MM.1S (cell line): ENCODE measurements around the gene LILRA1.

Experiments used
- DNase-seq: peaks from one replicate; pipeline ENCODE4 v3.0.0-alpha.2; 2015
- H2AFZ ChIP-seq: fragments of 300-600 bp; sonication (generic); 2 replicates; pipeline ENCODE4 v1.6.0; 2016; ENCODE audit warnings: antibody characterized with exemption, low read length
- H3F3A ChIP-seq: fragments of 300-600 bp; sonication (generic); 2 replicates; pipeline ENCODE4 v1.6.1; 2016; ENCODE audit warnings: mild to moderate bottlenecking, antibody characterized with exemption, low read length, moderate library complexity, mixed read lengths; ENCODE audit not compliant: insufficient read depth
- H3K27ac ChIP-seq: fragments of 300-600 bp; sonication (generic); 2 replicates; pipeline ENCODE4 v1.5.1; 2016; ENCODE audit warnings: mild to moderate bottlenecking, low read length
- H3K27me3 ChIP-seq: fragments of 300-600 bp; sonication (generic); replicated peaks from 2 replicates; pipeline ENCODE4 v1.6.0; 2016; ENCODE audit warnings: low read length; ENCODE audit not compliant: insufficient read depth
- H3K36me3 ChIP-seq: fragments of 300-600 bp; sonication (generic); replicated peaks from 2 replicates; pipeline ENCODE4 v1.6.1; 2016; ENCODE audit warnings: mild to moderate bottlenecking, low read length, mixed read lengths; ENCODE audit not compliant: insufficient read depth
- H3K4me1 ChIP-seq: fragments of 300-600 bp; sonication (generic); 2 replicates; pipeline ENCODE4 v1.6.1; 2016; ENCODE audit warnings: low read length, mixed read lengths
- H3K4me2 ChIP-seq: fragments of 300-600 bp; sonication (generic); 2 replicates; pipeline ENCODE4 v1.6.0; 2016; ENCODE audit warnings: low read depth, low read length
- H3K4me3 ChIP-seq: fragments of 300-600 bp; sonication (generic); 2 replicates; pipeline ENCODE4 v1.5.1; 2016; ENCODE audit warnings: low read length, mixed read lengths
- H3K79me2 ChIP-seq: fragments of 300-600 bp; sonication (generic); 2 replicates; pipeline ENCODE4 v1.6.1; 2016; ENCODE audit warnings: mixed run types, low read length, mixed read lengths
- H3K9ac ChIP-seq: fragments of 300-600 bp; sonication (generic); 2 replicates; pipeline ENCODE4 v1.6.1; 2016; ENCODE audit warnings: low read length, mixed read lengths
- H3K9me2 ChIP-seq: fragments of 300-600 bp; sonication (generic); replicated peaks from 2 replicates; pipeline ENCODE4 v1.6.1; 2016; ENCODE audit warnings: mild to moderate bottlenecking, low read length, mixed read lengths; ENCODE audit not compliant: insufficient read depth
- H3K9me3 ChIP-seq: fragments of 300-600 bp; sonication (generic); replicated peaks from 2 replicates; pipeline ENCODE4 v1.6.1; 2016; ENCODE audit warnings: mild to moderate bottlenecking, low read length, mixed read lengths; ENCODE audit not compliant: insufficient read depth
- H4K20me1 ChIP-seq: fragments of 300-600 bp; sonication (generic); 2 replicates; pipeline ENCODE4 v1.6.1; 2016; ENCODE audit warnings: mild to moderate bottlenecking, low read length, moderate library complexity, mixed read lengths; ENCODE audit not compliant: insufficient read depth
- EZH2 ChIP-seq: fragments of 300-600 bp; sonication (generic); optimal IDR thresholded peaks from 2 replicates; pipeline ENCODE3; 2017; ENCODE audit warnings: low read depth, mild to moderate bottlenecking, antibody characterized with exemption, low read length, mixed read lengths
- EZH2phosphoT487 ChIP-seq: fragments of 300-600 bp; sonication (generic); IDR thresholded peaks from 2 replicates; pipeline ENCODE4 v1.6.1; 2018; ENCODE audit warnings: antibody characterized with exemption, low read length
- TF ChIP-seq, protein P1 (sequence below): fragments of 300-600 bp; sonication (generic); IDR thresholded peaks from 2 replicates; pipeline ENCODE4 v1.5.1; 2016; ENCODE audit warnings: antibody characterized with exemption, low read length, mixed read lengths

Gene LILRA1

DNA sequence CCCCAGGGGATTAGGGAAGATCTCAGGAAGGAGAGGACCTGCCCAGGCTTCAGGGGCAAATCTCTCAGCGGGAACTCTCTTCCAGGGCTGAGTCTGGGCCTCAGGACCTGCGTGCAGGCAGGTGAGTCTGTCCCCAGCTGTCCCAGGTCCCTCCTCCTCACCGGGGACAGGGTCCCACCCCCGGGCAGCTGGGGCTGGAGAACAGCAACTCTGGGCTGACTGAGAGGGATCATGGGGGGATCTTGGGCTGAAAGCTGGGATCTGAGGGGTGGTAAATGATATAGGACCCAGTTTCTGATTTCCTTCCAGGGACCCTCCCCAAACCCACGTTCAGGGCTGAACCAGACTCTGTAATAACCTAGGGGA lies 14.3 kb downstream of the LILRA1 start:
- H3K36me3 ChIP-seq, result no peaks in the 10 kb centered on the region
- H3K4me1 ChIP-seq, result no peaks in the 10 kb centered on the region
- H3K27me3 ChIP-seq, result peaks cover 88% of the 10 kb centered on the region
- no peaks in the 10 kb centered on the region for H3K9me3 ChIP-seq
- H2AFZ ChIP-seq, result no peak overlapping the region
- H3K9me2 ChIP-seq, result no peaks in the 10 kb centered on the region
- no peaks in the 10 kb centered on the region for H3F3A ChIP-seq
- H3K9ac ChIP-seq, result no peak overlapping the region
- H3K27ac ChIP-seq, result no peak overlapping the region
- DNase-seq, result no peak
- TF ChIP-seq, protein P1, sequence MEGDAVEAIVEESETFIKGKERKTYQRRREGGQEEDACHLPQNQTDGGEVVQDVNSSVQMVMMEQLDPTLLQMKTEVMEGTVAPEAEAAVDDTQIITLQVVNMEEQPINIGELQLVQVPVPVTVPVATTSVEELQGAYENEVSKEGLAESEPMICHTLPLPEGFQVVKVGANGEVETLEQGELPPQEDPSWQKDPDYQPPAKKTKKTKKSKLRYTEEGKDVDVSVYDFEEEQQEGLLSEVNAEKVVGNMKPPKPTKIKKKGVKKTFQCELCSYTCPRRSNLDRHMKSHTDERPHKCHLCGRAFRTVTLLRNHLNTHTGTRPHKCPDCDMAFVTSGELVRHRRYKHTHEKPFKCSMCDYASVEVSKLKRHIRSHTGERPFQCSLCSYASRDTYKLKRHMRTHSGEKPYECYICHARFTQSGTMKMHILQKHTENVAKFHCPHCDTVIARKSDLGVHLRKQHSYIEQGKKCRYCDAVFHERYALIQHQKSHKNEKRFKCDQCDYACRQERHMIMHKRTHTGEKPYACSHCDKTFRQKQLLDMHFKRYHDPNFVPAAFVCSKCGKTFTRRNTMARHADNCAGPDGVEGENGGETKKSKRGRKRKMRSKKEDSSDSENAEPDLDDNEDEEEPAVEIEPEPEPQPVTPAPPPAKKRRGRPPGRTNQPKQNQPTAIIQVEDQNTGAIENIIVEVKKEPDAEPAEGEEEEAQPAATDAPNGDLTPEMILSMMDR, result no peak
- TF ChIP-seq EZH2phosphoT487 (no peak), EZH2 (no peak)
- H3K4me3 ChIP-seq, result no peak overlapping the region
- H3K79me2 ChIP-seq, result no peaks in the 10 kb centered on the region
- no peaks in the 10 kb centered on the region for H4K20me1 ChIP-seq
- H3K4me2 ChIP-seq, result no peak overlapping the region

DNA sequence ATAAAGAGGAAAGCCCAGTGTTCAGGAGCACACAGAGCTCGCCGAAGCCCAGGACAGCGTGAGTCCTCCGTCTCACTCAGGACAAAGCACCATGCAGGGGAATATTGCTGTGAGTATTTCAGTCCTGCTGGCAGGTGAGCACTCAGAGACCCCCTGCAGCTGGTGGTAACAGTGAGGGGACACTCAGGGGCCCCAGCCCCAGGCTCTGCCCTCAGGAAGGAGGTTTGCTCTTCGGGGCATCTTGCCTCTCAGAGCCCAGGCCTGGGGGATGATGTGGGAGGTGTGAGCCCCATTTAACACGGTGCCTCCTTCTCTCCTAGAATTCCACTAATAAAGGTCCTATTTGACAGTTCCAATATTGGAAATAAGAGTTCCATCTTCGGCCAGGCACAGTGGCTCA lies 14.8 kb downstream of the LILRA1 start:
- H4K20me1 ChIP-seq, result no peaks in the 10 kb centered on the region
- H3K36me3 ChIP-seq, result no peaks in the 10 kb centered on the region
- H2AFZ ChIP-seq, result no peak overlapping the region
- TF ChIP-seq EZH2, result no peak
- TF ChIP-seq, protein P1, result no peak
- no peak for TF ChIP-seq EZH2phosphoT487
- H3K9ac ChIP-seq, result no peak overlapping the region
- no peaks in the 10 kb centered on the region for H3F3A ChIP-seq
- no peaks in the 10 kb centered on the region for H3K9me2 ChIP-seq
- peaks cover 83% of the 10 kb centered on the region for H3K27me3 ChIP-seq
- no peaks in the 10 kb centered on the region for H3K9me3 ChIP-seq
- no peaks in the 10 kb centered on the region for H3K4me1 ChIP-seq
- H3K79me2 ChIP-seq, result no peaks in the 10 kb centered on the region
- H3K4me2 ChIP-seq, result no peak overlapping the region
- H3K4me3 ChIP-seq, result no peak overlapping the region
- no peak for DNase-seq
- H3K27ac ChIP-seq, result no peak overlapping the region

GRCh38 chr19:54608792-54609191 lies 15.4 kb downstream of the LILRA1 start:
- no peaks in the 10 kb centered on the region for H3F3A ChIP-seq
- H3K9me3 ChIP-seq, result no peaks in the 10 kb centered on the region
- no peak overlapping the region for H3K9ac ChIP-seq
- TF ChIP-seq, protein P1, result no peak
- TF ChIP-seq EZH2phosphoT487 (no peak), EZH2 (no peak)
- H3K4me2 ChIP-seq, result no peak overlapping the region
- no peaks in the 10 kb centered on the region for H4K20me1 ChIP-seq
- no peaks in the 10 kb centered on the region for H3K9me2 ChIP-seq
- H3K4me1 ChIP-seq, result no peaks in the 10 kb centered on the region
- H3K79me2 ChIP-seq, result no peaks in the 10 kb centered on the region
- no peaks in the 10 kb centered on the region for H3K36me3 ChIP-seq
- no peak for DNase-seq
- H3K27ac ChIP-seq, result no peak overlapping the region
- no peak overlapping the region for H3K4me3 ChIP-seq
- no peak overlapping the region for H2AFZ ChIP-seq
- H3K27me3 ChIP-seq, result peaks cover 81% of the 10 kb centered on the region
